ENCODE measurements around the gene BUB1B.

Gene BUB1B

GRCh38 chr15:40258544-40258943 lies 97.7 kb downstream of the BUB1B start:
- H3K9ac ChIP-seq (ENCODE audit: low read depth, low read length): no peak overlapping the region
- peaks cover 9% of the 10 kb centered on the region for H3K27me3 ChIP-seq (ENCODE audit: control insufficient read depth, insufficient read depth, low read length)
- no peaks in the 10 kb centered on the region for H3K36me3 ChIP-seq (ENCODE audit: control insufficient read depth, insufficient read depth, low read length)
- H3K9me3 ChIP-seq (ENCODE audit: control insufficient read depth, insufficient read depth, low read length): no peaks in the 10 kb centered on the region
- no peak overlapping the region for H3K4me3 ChIP-seq (ENCODE audit: low read depth, low read length)
- peaks cover 6% of the 10 kb centered on the region for H3K4me1 ChIP-seq (ENCODE audit: control insufficient read depth, insufficient read depth, low read length)
- H3K27ac ChIP-seq (ENCODE audit: low read depth, low read length): peak overlapping the region; percentile 21

GRCh38 chr15:40259021-40259420 lies 98.2 kb downstream of the BUB1B start:
- Histone ChIP-seq H3K4me1 (ENCODE audit: control insufficient read depth, insufficient read depth, low read length) (peaks cover 6% of the 10 kb centered on the region), H3K27ac (ENCODE audit: low read depth, low read length) (peak overlapping the region; percentile 21)

GRCh38 chr15:40263024-40263754 lies 102.3 kb downstream of the BUB1B start:
- Histone ChIP-seq H3K9me3 (ENCODE audit: control insufficient read depth, insufficient read depth, low read length) (no peaks in the 10 kb centered on the region), H3K27me3 (ENCODE audit: control insufficient read depth, insufficient read depth, low read length) (no peaks in the 10 kb centered on the region), H3K4me3 (ENCODE audit: low read depth, low read length) (no peak overlapping the region), H3K27ac (ENCODE audit: low read depth, low read length) (no peak overlapping the region), H3K9ac (ENCODE audit: low read depth, low read length) (no peak overlapping the region), H3K36me3 (ENCODE audit: control insufficient read depth, insufficient read depth, low read length) (0 out of 2 replicates have a peak, but pooled peaks cover 3% of the 10 kb centered on the region), H3K4me1 (ENCODE audit: control insufficient read depth, insufficient read depth, low read length) (peaks cover 11% of the 10 kb centered on the region)

More at GRCh38 chr15:40259021-40259420, 98.2 kb downstream of the BUB1B start:
- no peak overlapping the region for H3K9ac ChIP-seq (ENCODE audit: low read depth, low read length)
- no peaks in the 10 kb centered on the region for H3K36me3 ChIP-seq (ENCODE audit: control insufficient read depth, insufficient read depth, low read length)
- H3K4me3 ChIP-seq (ENCODE audit: low read depth, low read length): no peak overlapping the region
- H3K27me3 ChIP-seq (ENCODE audit: control insufficient read depth, insufficient read depth, low read length): peaks cover 5% of the 10 kb centered on the region
- H3K9me3 ChIP-seq (ENCODE audit: control insufficient read depth, insufficient read depth, low read length): no peaks in the 10 kb centered on the region

- 0 out of 2 replicates have a peak, but pooled peaks cover 3% of the 10 kb centered on the region for H3K36me3 ChIP-seq (ENCODE audit: control insufficient read depth, insufficient read depth, low read length)
Measured at GRCh38 chr15:40264321-40265153, 103.7 kb downstream of the BUB1B start.

GRCh38 chr15:40265355-40265754 lies 104.5 kb downstream of the BUB1B start:
- H3K27me3 ChIP-seq (ENCODE audit: control insufficient read depth, insufficient read depth, low read length): no peaks in the 10 kb centered on the region
- H3K27ac ChIP-seq (ENCODE audit: low read depth, low read length): no peak overlapping the region
- H3K36me3 ChIP-seq (ENCODE audit: control insufficient read depth, insufficient read depth, low read length): 0 out of 2 replicates have a peak, but pooled peaks cover 3% of the 10 kb centered on the region
- no peak overlapping the region for H3K4me3 ChIP-seq (ENCODE audit: low read depth, low read length)
- no peaks in the 10 kb centered on the region for H3K9me3 ChIP-seq (ENCODE audit: control insufficient read depth, insufficient read depth, low read length)
- peaks cover 5% of the 10 kb centered on the region; the same call in 1 of the 2 replicates for H3K4me1 ChIP-seq (ENCODE audit: control insufficient read depth, insufficient read depth, low read length)
- H3K9ac ChIP-seq (ENCODE audit: low read depth, low read length): no peak overlapping the region

More at GRCh38 chr15:40264321-40265153, 103.7 kb downstream of the BUB1B start:
- H3K4me1 ChIP-seq (ENCODE audit: control insufficient read depth, insufficient read depth, low read length): peaks cover 5% of the 10 kb centered on the region; the same call in 1 of the 2 replicates
- H3K27me3 ChIP-seq (ENCODE audit: control insufficient read depth, insufficient read depth, low read length): no peaks in the 10 kb centered on the region
- H3K9me3 ChIP-seq (ENCODE audit: control insufficient read depth, insufficient read depth, low read length): no peaks in the 10 kb centered on the region
- H3K9ac ChIP-seq (ENCODE audit: low read depth, low read length): no peak overlapping the region
- no peak overlapping the region for H3K4me3 ChIP-seq (ENCODE audit: low read depth, low read length)
- H3K27ac ChIP-seq (ENCODE audit: low read depth, low read length): no peak overlapping the region

GRCh38 chr15:40265875-40266274 lies 105.0 kb downstream of the BUB1B start:
- Histone ChIP-seq H3K9me3 (ENCODE audit: control insufficient read depth, insufficient read depth, low read length) (no peaks in the 10 kb centered on the region), H3K9ac (ENCODE audit: low read depth, low read length) (no peak overlapping the region), H3K36me3 (ENCODE audit: control insufficient read depth, insufficient read depth, low read length) (0 out of 2 replicates have a peak, but pooled peaks cover 3% of the 10 kb centered on the region), H3K4me1 (ENCODE audit: control insufficient read depth, insufficient read depth, low read length) (peaks cover 5% of the 10 kb centered on the region; the same call in 1 of the 2 replicates), H3K27me3 (ENCODE audit: control insufficient read depth, insufficient read depth, low read length) (no peaks in the 10 kb centered on the region), H3K27ac (ENCODE audit: low read depth, low read length) (no peak overlapping the region), H3K4me3 (ENCODE audit: low read depth, low read length) (no peak overlapping the region)

GRCh38 chr15:40266828-40267304 lies 106.0 kb downstream of the BUB1B start:
- Histone ChIP-seq H3K36me3 (ENCODE audit: control insufficient read depth, insufficient read depth, low read length) (0 out of 2 replicates have a peak, but pooled peaks cover 3% of the 10 kb centered on the region), H3K9ac (ENCODE audit: low read depth, low read length) (no peak overlapping the region), H3K27me3 (ENCODE audit: control insufficient read depth, insufficient read depth, low read length) (no peaks in the 10 kb centered on the region), H3K27ac (ENCODE audit: low read depth, low read length) (peak overlapping the region; percentile 36), H3K9me3 (ENCODE audit: control insufficient read depth, insufficient read depth, low read length) (no peaks in the 10 kb centered on the region), H3K4me3 (ENCODE audit: low read depth, low read length) (no peak overlapping the region), H3K4me1 (ENCODE audit: control insufficient read depth, insufficient read depth, low read length) (peaks cover 5% of the 10 kb centered on the region; the same call in 1 of the 2 replicates)

GRCh38 chr15:40267670-40268069 lies 106.8 kb downstream of the BUB1B start:
- H3K27me3 ChIP-seq (ENCODE audit: control insufficient read depth, insufficient read depth, low read length): no peaks in the 10 kb centered on the region
- no peak overlapping the region for H3K27ac ChIP-seq (ENCODE audit: low read depth, low read length)
- H3K9ac ChIP-seq (ENCODE audit: low read depth, low read length): no peak overlapping the region

GRCh38 chr15:40269604-40270003 lies 108.7 kb downstream of the BUB1B start:
- H3K27ac ChIP-seq (ENCODE audit: low read depth, low read length): no peak overlapping the region
- no peak overlapping the region for H3K9ac ChIP-seq (ENCODE audit: low read depth, low read length)
- H3K4me3 ChIP-seq (ENCODE audit: low read depth, low read length): no peak overlapping the region
- no peaks in the 10 kb centered on the region for H3K9me3 ChIP-seq (ENCODE audit: control insufficient read depth, insufficient read depth, low read length)
- H3K4me1 ChIP-seq (ENCODE audit: control insufficient read depth, insufficient read depth, low read length): peaks cover 5% of the 10 kb centered on the region; the same call in 1 of the 2 replicates
- H3K36me3 ChIP-seq (ENCODE audit: control insufficient read depth, insufficient read depth, low read length): peaks cover 3% of the 10 kb centered on the region; the same call in 1 of the 2 replicates
- H3K27me3 ChIP-seq (ENCODE audit: control insufficient read depth, insufficient read depth, low read length): no peaks in the 10 kb centered on the region

More at GRCh38 chr15:40267670-40268069, 106.8 kb downstream of the BUB1B start:
- Histone ChIP-seq H3K36me3 (ENCODE audit: control insufficient read depth, insufficient read depth, low read length) (peaks cover 3% of the 10 kb centered on the region; the same call in 1 of the 2 replicates), H3K4me1 (ENCODE audit: control insufficient read depth, insufficient read depth, low read length) (peaks cover 5% of the 10 kb centered on the region; the same call in 1 of the 2 replicates), H3K9me3 (ENCODE audit: control insufficient read depth, insufficient read depth, low read length) (no peaks in the 10 kb centered on the region), H3K4me3 (ENCODE audit: low read depth, low read length) (no peak overlapping the region)

GRCh38 chr15:40270246-40270995 lies 109.6 kb downstream of the BUB1B start:
- no peak overlapping the region for H3K27ac ChIP-seq (ENCODE audit: low read depth, low read length)
- H3K27me3 ChIP-seq (ENCODE audit: control insufficient read depth, insufficient read depth, low read length): no peaks in the 10 kb centered on the region
- H3K4me1 ChIP-seq (ENCODE audit: control insufficient read depth, insufficient read depth, low read length): peaks cover 5% of the 10 kb centered on the region; the same call in 1 of the 2 replicates
- H3K36me3 ChIP-seq (ENCODE audit: control insufficient read depth, insufficient read depth, low read length): peaks cover 3% of the 10 kb centered on the region; the same call in 1 of the 2 replicates
- no peak overlapping the region for H3K9ac ChIP-seq (ENCODE audit: low read depth, low read length)
- no peaks in the 10 kb centered on the region for H3K9me3 ChIP-seq (ENCODE audit: control insufficient read depth, insufficient read depth, low read length)
- no peak overlapping the region for H3K4me3 ChIP-seq (ENCODE audit: low read depth, low read length)
